Lower leg skin (tissue), 4 donors: Measurements from ENCODE around the gene GEN1. TPM values are rescaled to one million over a fixed set of nuclear protein-coding genes. Genes with fewer than 3 reads are reported as not detected.

ENCODE experiments used
- DNase-seq, 2 donors: peaks; one replicate each; pipeline ENCODE4 v3.0.0-alpha.2; 2019; ENCODE audit warnings: low spot score in 2 of 2
- H3K4me3 ChIP-seq: fragments of 200-600 bp; sonication (generic); 2 replicates; pipeline ENCODE4 v1.5.1; 2017; ENCODE audit warnings: mild to moderate bottlenecking, low read depth; ENCODE audit not compliant: poor library complexity, severe bottlenecking
- CTCF ChIP-seq, 3 donors: fragments of 450-650 bp; IDR thresholded peaks; one replicate each; pipeline ENCODE4 v1.5.1; 2016; ENCODE audit warnings: antibody characterized with exemption in 3 of 3, mild to moderate bottlenecking in 3 of 3, moderate library complexity in 2 of 3
- POLR2A ChIP-seq, 2 donors: fragments of 450-650 bp; IDR thresholded peaks; one replicate each; pipeline ENCODE4 v1.6.1; 2016 to 2017; ENCODE audit warnings: antibody characterized with exemption in 2 of 2, mild to moderate bottlenecking in 1 of 2, moderate library complexity in 1 of 2
- WGBS, 2 donors: methylation state at CpG; one replicate each; pipeline ENCODE4 v1.1.5; 2018; 5-methylcytosine and 5-hydroxymethylcytosine counted together
- intact Hi-C: fragments of 100-400 bp; cut with DNase I; formaldehyde crosslinking; loops from one replicate; pipeline ENCODE4 v1.15.0; 2023; ENCODE audit warnings: low total_unique reads
- total RNA-seq, 4 donors: library from RNA; depleted of rRNA; stranded (reverse); fragments of >200 nt; gene quantifications; one replicate each; pipeline ENCODE4 v1.1.0, GENCODE V29; 2016

The GEN1 gene
- total RNA-seq, 4 donors from 2014 or later: 4.9 to 10.6 (median 5.3) TPM

DNA sequence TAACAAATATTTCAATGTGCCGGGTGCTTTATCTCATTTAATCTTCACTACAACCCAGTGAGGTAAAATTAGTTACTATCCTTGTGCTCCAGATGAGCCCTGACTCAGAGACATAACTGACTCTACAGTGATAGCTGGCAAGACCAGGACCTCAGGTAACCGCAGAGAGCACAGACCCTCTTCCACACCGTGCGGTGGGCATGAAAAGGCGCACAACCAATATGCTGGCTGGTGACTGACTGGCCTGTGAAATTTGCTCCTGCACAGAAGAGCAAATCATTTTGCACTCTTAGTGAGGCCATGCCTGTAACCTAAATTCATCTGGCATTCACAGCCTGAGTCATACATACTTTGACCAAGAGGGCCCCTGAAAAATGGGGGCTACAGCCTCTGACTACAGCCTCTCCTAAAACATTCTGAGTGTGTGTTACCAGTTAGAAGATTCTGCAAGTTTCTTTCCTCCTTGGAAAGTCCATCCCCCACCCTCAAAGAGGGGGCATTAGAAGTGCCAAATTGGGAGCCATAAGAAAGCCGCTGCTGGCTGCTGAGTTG is 39.9 kb downstream of the GEN1 start:
- WGBS, 2 donors: 78 to 90% methylated on average over 6 of the region's 6 CpGs

DNA sequence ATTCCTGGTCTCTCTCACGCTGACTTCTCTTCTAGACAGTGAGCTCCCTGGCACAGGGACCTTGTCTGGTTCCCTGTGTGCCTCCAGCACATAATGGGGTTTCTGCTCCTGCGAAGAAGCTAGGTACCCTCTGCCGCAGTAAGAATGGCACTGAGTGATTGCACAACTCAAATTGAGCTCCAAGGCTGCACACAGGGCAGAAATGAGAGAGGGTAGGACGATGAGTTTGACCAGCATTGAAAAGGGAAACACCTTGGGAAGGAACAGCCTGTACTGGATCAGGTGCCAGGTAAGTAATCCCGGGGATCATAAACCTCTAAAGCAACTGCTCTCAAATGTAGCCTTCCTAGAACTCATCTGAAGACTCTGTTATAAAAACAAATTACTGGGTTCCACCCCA is 41.4 kb downstream of the GEN1 start:
- no peak overlapping the region for H3K4me3 ChIP-seq
- TF ChIP-seq CTCF (IDR thresholded peaks at IDR 0.05) (no peak), POLR2A (IDR thresholded peaks at IDR 0.05) (no peak)
- no peak for DNase-seq
- WGBS, 2 donors: 65 to 73% methylated on average over 5 of the region's 5 CpGs
- intact Hi-C loops: no loop called here

More for the DNA sequence above, 39.9 kb downstream of the GEN1 start:
- intact Hi-C loops: no loop called here
- TF ChIP-seq CTCF (IDR thresholded peaks at IDR 0.05): no peak
- no peak for TF ChIP-seq POLR2A (IDR thresholded peaks at IDR 0.05)
- no peak overlapping the region for H3K4me3 ChIP-seq
- no peak for DNase-seq

GRCh38 chr2:17798338-17798737 is 44.4 kb downstream of the GEN1 start:
- DNase-seq: no peak
- no peak overlapping the region for H3K4me3 ChIP-seq
- intact Hi-C loops: no loop called here
- no peak for TF ChIP-seq POLR2A (IDR thresholded peaks at IDR 0.05)
- TF ChIP-seq CTCF (IDR thresholded peaks at IDR 0.05): no peak
- 42 to 67% methylated on average over 4 of the region's 4 CpGs for WGBS, 2 donors

DNA sequence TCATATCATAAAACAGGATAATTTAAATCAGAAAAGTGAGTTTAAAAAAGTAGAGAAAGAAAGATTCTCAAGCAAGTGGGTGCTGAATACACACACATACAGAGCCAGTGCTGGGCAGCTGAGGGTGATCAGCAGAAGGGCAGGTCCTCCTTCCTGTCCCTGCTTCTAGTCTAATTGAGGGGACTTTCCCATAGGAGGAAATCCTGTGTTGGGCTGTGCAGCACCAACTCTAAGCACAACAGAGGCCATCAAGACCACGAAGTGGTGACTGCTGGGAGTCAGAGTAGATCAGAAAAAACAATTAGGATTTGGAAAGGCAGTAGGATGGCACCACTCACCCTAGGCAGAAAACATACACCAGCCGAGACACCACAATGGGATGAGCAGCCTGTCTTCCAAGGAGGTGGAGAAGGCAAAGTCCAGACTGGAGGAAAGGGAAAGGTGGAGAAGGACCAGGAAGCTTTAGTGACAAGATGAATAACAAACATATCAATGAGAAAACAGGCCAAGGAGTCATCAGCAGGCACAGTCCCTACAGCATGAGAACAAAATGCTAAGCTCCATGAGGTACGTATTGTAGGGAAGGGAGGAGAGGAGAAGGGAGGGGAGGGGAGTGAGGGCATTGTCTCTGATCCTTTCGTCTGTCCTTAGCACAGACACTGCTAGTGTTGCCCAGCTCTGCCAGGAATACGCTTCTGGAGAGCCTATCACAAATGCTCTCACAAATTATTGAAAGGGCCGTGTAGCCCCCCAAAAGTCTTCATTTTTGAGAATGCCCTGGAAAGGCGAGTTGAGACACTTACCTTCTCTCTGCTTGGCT is 45.6 kb downstream of the GEN1 start:
- intact Hi-C loops: no loop called here
- 61 to 86% methylated on average over 7 of the region's 7 CpGs for WGBS, 2 donors
- no peak for TF ChIP-seq POLR2A (IDR thresholded peaks at IDR 0.05)
- no peak for TF ChIP-seq CTCF (IDR thresholded peaks at IDR 0.05)
- no peak overlapping the region for H3K4me3 ChIP-seq
- DNase-seq: no peak

DNA sequence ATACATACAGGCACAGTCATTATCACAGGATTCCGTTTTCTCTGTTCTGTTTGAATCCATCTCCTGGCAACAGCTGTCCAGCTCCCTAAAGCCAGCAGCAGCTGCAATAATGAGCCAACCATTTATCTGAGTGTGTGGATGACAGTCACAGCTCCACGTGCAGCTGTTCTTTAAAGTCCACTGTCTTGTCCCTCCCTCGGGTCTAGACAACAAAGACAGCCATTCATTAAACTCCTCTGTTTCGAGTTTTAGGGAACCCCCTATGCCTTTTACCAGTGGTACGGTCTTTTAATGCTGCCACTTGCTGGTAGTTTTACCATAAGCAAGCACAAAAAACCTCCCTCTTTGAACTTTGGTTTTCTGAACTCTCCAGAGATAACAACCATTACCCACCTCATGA is 46.3 kb downstream of the GEN1 start:
- intact Hi-C loops: no loop called here
- no peak for TF ChIP-seq CTCF (IDR thresholded peaks at IDR 0.05)
- TF ChIP-seq POLR2A (IDR thresholded peaks at IDR 0.05): no peak
- WGBS, 2 donors: 43 to 44% methylated on average over 5 of the region's 5 CpGs
- no peak for DNase-seq
- no peak overlapping the region for H3K4me3 ChIP-seq
